Measurements from ENCODE around the gene RPL41. TPM values are rescaled to one million over a fixed set of nuclear protein-coding genes. Genes with fewer than 3 reads are reported as not detected.

The RPL41 gene
- total RNA-seq, 1 donor from 2014 or later: 3,078 TPM

- peaks cover 60% of the 10 kb centered on the region for H4K20me1 ChIP-seq (ENCODE audit: insufficient read depth, low read length)
- DNase-seq (ENCODE audit: low read depth) (no peak), FAIRE-seq (no peak)
- peaks cover 50% of the 10 kb centered on the region for H3K36me3 Mint-ChIP-seq (ENCODE audit: low read depth, unreplicated experiment)
- peaks cover 46% of the 10 kb centered on the region for H3K36me3 ChIP-seq (ENCODE audit: insufficient read depth, low read length)
- H3K9me3 Mint-ChIP-seq (ENCODE audit: unreplicated experiment): no peaks in the 10 kb centered on the region
- peaks cover 33% of the 10 kb centered on the region for H3K4me1 ChIP-seq (ENCODE audit: insufficient read depth, low read length)
- H3K27me3 ChIP-seq (ENCODE audit: insufficient read depth, low read length): no peaks in the 10 kb centered on the region
- H3K4me2 ChIP-seq (ENCODE audit: low read length): peak overlapping the region; percentile 99
- H3K27ac Mint-ChIP-seq (ENCODE audit: unreplicated experiment): peak overlapping the region; percentile 99
- H3K4me1 Mint-ChIP-seq (ENCODE audit: low read depth, unreplicated experiment): peaks cover 17% of the 10 kb centered on the region
- H3K4me3 Mint-ChIP-seq (ENCODE audit: unreplicated experiment): peak overlapping the region; percentile 91
- peak overlapping the region; percentile 99 for H3K4me3 ChIP-seq (ENCODE audit: insufficient read depth, low read depth, low read length)
- no peaks in the 10 kb centered on the region for H3K9me3 ChIP-seq (ENCODE audit: insufficient read depth, low read depth, low read length)
- H2AFZ ChIP-seq (ENCODE audit: low read depth, low read length): no peak overlapping the region
- H3K9ac ChIP-seq (ENCODE audit: low read length): peak overlapping the region; percentile 99
- TF ChIP-seq CTCF (IDR thresholded peaks at IDR 0.05; ENCODE audit: insufficient read depth, low read depth, low read length) (no peak), EZH2 (IDR thresholded peaks at IDR 0.05; ENCODE audit: insufficient read depth, low read length) (no peak)
- H3K27me3 Mint-ChIP-seq (ENCODE audit: low read depth, unreplicated experiment): no peaks in the 10 kb centered on the region
- H3K27ac ChIP-seq (ENCODE audit: low read depth, low read length): peak overlapping the region; percentile 95
- H3K79me2 ChIP-seq (ENCODE audit: insufficient read depth, low read length): peaks cover 44% of the 10 kb centered on the region
Observed at GRCh38 chr12:56159482-56160192, 43.2 kb downstream of the RPL41 start.

- Histone ChIP-seq H3K4me3 (ENCODE audit: insufficient read depth, low read depth, low read length) (peak overlapping the region; percentile 99), H3K9me3 (ENCODE audit: insufficient read depth, low read depth, low read length) (no peaks in the 10 kb centered on the region), H3K79me2 (ENCODE audit: insufficient read depth, low read length) (peaks cover 44% of the 10 kb centered on the region), H3K27me3 (ENCODE audit: insufficient read depth, low read length) (no peaks in the 10 kb centered on the region), H2AFZ (ENCODE audit: low read depth, low read length) (no peak overlapping the region), H3K36me3 (ENCODE audit: insufficient read depth, low read length) (peaks cover 45% of the 10 kb centered on the region), H3K4me1 (ENCODE audit: insufficient read depth, low read length) (peaks cover 33% of the 10 kb centered on the region), H3K9ac (ENCODE audit: low read length) (peak overlapping the region; percentile 99), H3K27ac (ENCODE audit: low read depth, low read length) (peak overlapping the region; percentile 95), H4K20me1 (ENCODE audit: insufficient read depth, low read length) (peaks cover 66% of the 10 kb centered on the region), H3K4me2 (ENCODE audit: low read length) (peak overlapping the region; percentile 99)
- Mint-ChIP-seq H3K9me3 (ENCODE audit: unreplicated experiment) (no peaks in the 10 kb centered on the region), H3K27ac (ENCODE audit: unreplicated experiment) (peak overlapping the region; percentile 70), H3K27me3 (ENCODE audit: low read depth, unreplicated experiment) (no peaks in the 10 kb centered on the region), H3K36me3 (ENCODE audit: low read depth, unreplicated experiment) (peaks cover 47% of the 10 kb centered on the region), H3K4me1 (ENCODE audit: low read depth, unreplicated experiment) (peaks cover 17% of the 10 kb centered on the region), H3K4me3 (ENCODE audit: unreplicated experiment) (peak overlapping the region; percentile 91)
- DNase-seq (ENCODE audit: low read depth) (no peak), FAIRE-seq (no peak)
- TF ChIP-seq CTCF (IDR thresholded peaks at IDR 0.05; ENCODE audit: insufficient read depth, low read depth, low read length): no peak
- no peak for TF ChIP-seq EZH2 (IDR thresholded peaks at IDR 0.05; ENCODE audit: insufficient read depth, low read length)
Observed at GRCh38 chr12:56160193-56160763, 43.8 kb downstream of the RPL41 start.
